Ureter (tissue), 1 donor: ENCODE measurements around the gene WT1. TPM values are rescaled to one million over a fixed set of nuclear protein-coding genes. Genes with fewer than 3 reads are reported as not detected.
"Not testable (repeated sequence)": the region's sequence is repeated elsewhere in the genome, so short reads cannot be mapped to it uniquely, and the experiment has no call there.

ENCODE experiments used
- DNase-seq: peaks from one replicate; pipeline ENCODE4 v3.0.0-alpha.2; 2020; ENCODE audit warnings: low spot score
- total RNA-seq: library from RNA; stranded (reverse); gene quantifications from one replicate; pipeline ENCODE4 v1.2.4, GENCODE V29; 2023
- donor health status: DM: yes; HTN: yes; CAD: no.

The WT1 gene
- total RNA-seq, 1 donor from 2014 or later: 0.49 TPM

DNA sequence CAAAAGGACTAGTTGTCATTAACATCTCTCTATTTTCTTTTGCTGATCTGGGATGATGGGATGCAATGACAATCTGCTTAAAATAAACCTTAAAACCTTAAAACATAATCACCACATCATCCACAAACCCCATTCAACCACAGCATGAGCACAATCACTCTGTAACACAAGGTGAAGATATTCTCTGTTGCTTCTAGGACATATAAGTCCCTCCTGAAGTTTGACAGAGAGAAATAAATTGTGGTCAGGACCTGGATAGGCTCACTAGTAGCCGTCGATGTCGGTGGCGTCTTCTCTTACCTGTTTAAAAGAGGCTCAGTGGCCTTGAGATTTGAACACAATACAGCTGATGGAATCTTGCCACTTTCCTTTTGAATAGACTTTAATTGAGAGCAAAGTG, 47.9 kb downstream of the WT1 start:
- DNase-seq: no peak

DNA sequence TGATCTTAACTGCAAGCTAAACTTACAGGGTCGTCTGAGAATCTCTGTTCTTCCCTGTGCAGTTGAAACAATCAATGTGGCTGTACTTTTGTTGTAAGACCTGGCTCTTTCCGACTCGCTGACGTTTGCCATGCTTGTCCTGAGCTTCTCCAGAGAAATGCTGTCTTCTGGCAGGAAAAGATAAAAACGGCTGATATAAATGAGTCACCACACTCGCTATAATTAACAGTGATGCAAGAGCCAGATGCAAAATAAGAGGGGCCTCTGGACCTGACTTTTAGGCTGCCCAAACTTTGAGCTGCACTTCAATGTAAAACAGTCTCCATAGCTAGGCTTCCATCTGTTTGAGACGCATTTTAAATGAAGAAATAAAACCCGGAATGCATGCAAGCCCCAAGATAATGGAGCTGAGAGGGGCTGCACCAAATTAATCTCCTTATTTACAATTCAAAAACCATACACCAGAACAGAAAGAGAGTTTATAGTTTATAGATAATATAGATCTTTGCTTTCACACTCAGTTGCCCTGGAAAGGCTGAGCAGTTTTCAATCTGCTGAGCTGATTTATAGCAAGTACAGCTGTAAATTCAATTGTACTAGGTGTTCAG, 48.5 kb downstream of the WT1 start:
- DNase-seq: no peak

- DNase-seq: no peak
Measured at GRCh38 chr11:32385998-32386397, 49.3 kb downstream of the WT1 start.

DNA sequence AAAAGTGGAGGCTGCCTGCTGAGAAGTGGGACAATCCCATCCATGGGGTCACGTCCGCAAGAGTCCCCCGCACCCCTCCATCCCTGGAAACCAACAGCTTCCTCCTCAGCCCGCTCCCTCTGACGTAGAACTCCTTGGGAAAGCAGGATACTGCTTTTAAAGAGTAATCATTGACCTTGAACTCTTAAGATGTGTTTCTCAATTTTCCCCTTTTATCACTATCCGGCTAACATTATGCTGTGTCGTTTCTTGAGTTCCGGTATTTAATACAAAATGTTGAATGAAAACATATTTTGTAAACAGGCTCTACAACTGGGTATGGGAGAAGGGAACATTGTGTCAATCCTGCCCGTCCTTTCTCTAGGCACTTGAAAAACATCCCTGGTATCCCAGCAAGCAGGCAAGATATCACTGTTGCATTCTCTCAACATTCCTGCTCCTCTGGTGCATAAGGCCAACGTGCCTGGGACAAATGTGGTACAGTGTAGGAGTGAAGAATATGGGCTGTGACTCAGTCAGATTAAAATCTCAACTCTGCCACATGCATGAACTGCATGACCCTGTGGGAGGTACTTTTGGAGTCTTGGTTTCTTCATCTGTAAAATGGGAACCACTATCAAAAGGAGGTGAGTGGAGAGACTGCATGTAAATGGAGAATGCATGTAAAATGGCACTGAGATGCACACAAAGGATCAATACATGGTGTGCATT, 52.8 kb downstream of the WT1 start:
- DNase-seq: no peak

- DNase-seq: no peak
Measured at GRCh38 chr11:32381179-32381578, 54.2 kb downstream of the WT1 start.

DNA sequence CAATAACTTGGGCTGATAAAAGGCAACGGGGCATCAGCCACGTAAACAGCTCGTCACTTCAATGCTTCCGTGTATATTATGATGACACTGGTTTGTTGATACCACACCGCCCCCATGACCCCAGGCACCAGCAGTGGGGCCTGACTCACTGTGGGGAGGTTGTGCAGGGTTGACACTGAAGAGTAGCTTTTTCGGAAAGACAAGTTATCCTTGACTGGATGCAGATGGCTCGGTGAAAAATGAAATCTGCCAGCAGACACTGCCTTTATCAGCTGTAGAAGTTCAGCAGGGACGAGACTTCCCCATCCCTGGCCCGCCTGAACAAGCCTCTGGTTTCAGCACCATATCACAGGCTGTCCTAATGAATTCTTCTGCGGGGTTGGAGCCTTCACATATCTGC, 55.6 kb downstream of the WT1 start:
- no peak for DNase-seq

DNA sequence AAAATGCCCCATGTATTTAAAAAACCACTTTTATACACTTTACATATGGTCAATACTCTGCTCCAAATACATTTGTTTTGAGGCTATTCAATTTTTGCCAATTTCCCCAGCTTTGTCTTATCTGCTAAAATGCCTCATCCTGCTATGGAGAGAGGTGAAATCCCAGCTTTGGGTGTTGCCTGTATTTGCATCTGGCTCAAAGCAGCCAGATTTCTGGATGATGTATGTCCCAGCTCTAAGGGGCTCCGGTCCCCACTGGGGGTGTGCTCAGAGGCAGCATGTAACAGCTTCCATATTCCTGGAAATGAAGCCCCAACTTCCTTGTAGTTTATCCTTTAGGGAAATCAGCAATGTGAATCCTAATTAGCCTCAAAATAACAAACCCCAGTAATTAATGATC, 59.5 kb downstream of the WT1 start:
- no peak for DNase-seq

- DNase-seq: no peak
Measured at GRCh38 chr11:32374261-32374711, 61.1 kb downstream of the WT1 start.

DNA sequence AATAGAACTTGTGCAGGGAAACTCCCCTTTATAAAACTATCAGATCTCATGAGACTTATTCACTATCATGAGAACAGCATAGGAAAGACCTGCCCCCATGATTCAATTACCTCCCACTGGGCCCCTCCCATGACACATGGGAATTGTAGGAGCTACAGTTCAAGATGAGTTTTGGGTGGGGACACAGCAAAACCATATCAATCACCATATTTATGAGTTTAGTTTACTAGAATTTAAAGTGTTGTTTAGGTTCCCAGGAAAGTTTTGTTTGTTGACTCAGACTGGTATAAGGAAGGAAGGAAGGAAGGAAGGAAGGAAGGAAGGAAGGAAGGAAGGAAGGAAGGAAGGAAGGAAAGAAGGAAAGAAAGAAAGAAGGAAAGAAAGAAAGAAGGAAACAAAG, 65.4 kb downstream of the WT1 start:
- DNase-seq: not testable (repeated sequence)

- DNase-seq: no peak
Measured at GRCh38 chr11:32366666-32367065, 68.7 kb downstream of the WT1 start.

GRCh38 chr11:32365192-32365591, 70.1 kb downstream of the WT1 start:
- no peak for DNase-seq

DNA sequence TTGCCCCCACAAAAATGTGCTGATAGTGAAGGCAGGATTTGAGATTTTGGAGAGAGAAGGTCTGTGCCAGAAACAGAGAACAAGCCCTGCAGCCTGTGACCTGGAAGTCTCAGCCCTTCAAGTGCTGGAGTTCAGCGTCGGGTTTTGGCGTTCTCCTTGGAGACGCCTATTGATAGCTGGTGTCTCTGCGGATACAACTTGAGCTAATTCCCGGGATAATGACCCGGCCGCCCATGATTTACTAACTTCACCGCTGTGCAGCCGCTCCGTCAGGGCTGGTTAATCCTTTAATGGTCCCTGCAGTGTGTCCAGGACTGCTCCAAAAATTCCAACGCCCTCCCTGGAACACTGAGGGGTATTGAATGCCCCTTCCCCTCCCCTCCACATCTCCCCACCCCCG, 76.6 kb downstream of the WT1 start:
- no peak for DNase-seq

DNA sequence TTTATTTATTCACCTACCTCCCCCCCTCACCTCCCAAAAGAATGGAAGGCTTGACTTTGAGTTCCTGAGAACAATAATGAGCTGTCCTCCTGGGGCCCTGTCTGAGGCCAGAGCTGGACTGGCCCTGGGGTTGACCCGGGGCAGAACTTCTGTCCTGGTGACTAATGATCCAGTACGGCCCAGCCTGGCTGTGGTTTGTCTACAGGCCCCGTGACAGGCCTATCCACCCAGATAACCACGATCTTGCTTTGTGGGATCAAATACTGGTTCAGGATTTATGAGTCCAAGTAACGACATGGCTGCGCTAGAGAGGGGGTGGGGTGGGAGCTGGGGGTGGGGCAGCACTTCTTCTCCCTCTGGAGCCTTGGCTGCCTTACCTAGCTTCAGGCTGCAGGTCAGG, 81.5 kb downstream of the WT1 start:
- no peak for DNase-seq

GRCh38 chr11:32348502-32348901, 86.8 kb downstream of the WT1 start:
- DNase-seq: no peak

- DNase-seq: no peak
Measured at GRCh38 chr11:32344946-32345345, 90.4 kb downstream of the WT1 start.

- DNase-seq: no peak
Measured at GRCh38 chr11:32343325-32344008, 91.9 kb downstream of the WT1 start.

DNA sequence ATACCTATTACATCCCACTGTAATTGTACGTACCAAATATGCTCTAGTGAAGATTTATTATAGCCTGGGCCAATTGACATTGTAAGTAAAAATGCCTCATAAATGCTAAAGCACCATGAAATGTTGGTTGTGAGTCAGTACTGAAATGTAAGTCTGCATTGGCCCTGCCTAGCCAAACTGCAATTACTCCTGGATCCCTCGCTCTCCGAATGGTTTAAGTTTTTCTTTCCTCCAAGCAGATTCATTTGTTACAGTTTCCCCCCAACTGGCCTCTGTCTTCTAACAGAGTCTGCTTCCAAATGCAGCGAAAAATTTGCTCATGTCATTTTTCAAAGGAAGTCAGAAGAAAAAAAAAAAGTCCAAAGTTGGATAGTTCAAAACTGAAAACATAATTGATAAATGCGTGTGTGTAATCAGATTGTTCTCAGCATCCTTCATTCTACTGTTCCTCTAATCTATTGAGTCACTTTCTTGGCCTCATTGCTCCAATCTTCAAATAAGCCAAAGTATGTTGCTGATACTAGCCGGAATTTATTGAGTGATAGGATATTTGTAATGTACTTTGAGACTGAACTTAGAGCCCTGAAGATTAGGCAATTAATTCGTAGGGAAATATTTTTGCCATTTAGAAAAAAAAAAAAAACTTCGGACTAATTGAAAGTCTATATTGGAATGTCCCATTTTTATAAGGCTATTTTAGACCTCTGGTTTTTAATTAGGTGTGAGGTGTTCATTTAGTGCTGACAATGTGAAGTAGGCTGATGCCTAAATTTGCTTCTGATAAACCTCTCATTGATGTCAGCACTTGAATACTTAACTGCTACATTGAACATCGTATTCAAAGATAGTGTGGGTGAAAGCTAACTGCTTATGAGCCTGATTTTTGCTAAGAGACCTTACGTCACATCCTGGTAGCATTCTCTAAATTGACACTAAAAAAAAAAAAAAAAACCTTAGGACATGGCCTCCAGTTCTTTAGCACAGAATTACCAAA, 93.4 kb downstream of the WT1 start:
- no peak for DNase-seq

- DNase-seq: no peak
Measured at GRCh38 chr11:32340181-32340580, 95.2 kb downstream of the WT1 start.
